Neuronal stem cell (in vitro differentiated cells): ENCODE measurements around the gene TNFRSF12A.

ENCODE experiments used
- DNase-seq: peaks from one replicate; pipeline ENCODE4 v3.0.0-alpha.2; 2013; ENCODE audit warnings: low spot score
- H2AFZ ChIP-seq: one replicate; pipeline ENCODE4 v1.6.1; 2013; ENCODE audit warnings: mild to moderate bottlenecking, low read length, inconsistent platforms
- H2AK5ac ChIP-seq: 2 replicates; pipeline ENCODE4 v1.6.1; 2013; ENCODE audit warnings: low read depth, mild to moderate bottlenecking, inconsistent platforms, low read length, moderate library complexity, mixed read lengths
- H2BK120ac ChIP-seq: 2 replicates; pipeline ENCODE4 v1.6.1; 2013; ENCODE audit warnings: low read depth, mild to moderate bottlenecking, inconsistent platforms, low read length, moderate library complexity, mixed read lengths
- H2BK12ac ChIP-seq: one replicate; pipeline ENCODE4 v1.6.1; 2013; ENCODE audit warnings: low read length, inconsistent platforms
- H2BK15ac ChIP-seq: 2 replicates; pipeline ENCODE4 v1.6.1; 2013; ENCODE audit warnings: mild to moderate bottlenecking, low read length, inconsistent platforms, mixed read lengths
- H2BK5ac ChIP-seq: one replicate; pipeline ENCODE4 v1.6.1; 2013; ENCODE audit warnings: inconsistent platforms, mild to moderate bottlenecking, low read length, moderate library complexity
- H3K14ac ChIP-seq: one replicate; pipeline ENCODE4 v1.6.1; 2013; ENCODE audit warnings: low read length, inconsistent platforms
- H3K18ac ChIP-seq: 2 replicates; pipeline ENCODE4 v1.6.1; 2013; ENCODE audit warnings: low read length, inconsistent platforms
- H3K23ac ChIP-seq: 2 replicates; pipeline ENCODE4 v1.6.1; 2013; ENCODE audit warnings: low read depth, mild to moderate bottlenecking, mixed read lengths, low read length, inconsistent platforms; ENCODE audit not compliant: poor library complexity
- H3K27ac ChIP-seq: replicated peaks from 3 replicates; pipeline ENCODE4 v1.5.1; 2013; ENCODE audit warnings: low read length, inconsistent platforms
- H3K27me3 ChIP-seq, 3 experiments: 2 replicates each; pipeline ENCODE4 v1.6.1; 2013; ENCODE audit warnings: low read length in 3 of 3, mild to moderate bottlenecking in 2 of 3, inconsistent platforms in 1 of 3, low read depth in 1 of 3, mixed read lengths in 1 of 3, moderate library complexity in 1 of 3; ENCODE audit not compliant: control insufficient read depth in 3 of 3, insufficient read depth in 3 of 3
- H3K36me3 ChIP-seq, 2 donors: replicated peaks in 1 of 2; 2 replicates each; pipeline ENCODE4 v1.6.1; 2013; ENCODE audit warnings: low read length in 2 of 2; ENCODE audit not compliant: control insufficient read depth in 2 of 2, insufficient read depth in 2 of 2
- H3K4ac ChIP-seq: 2 replicates; pipeline ENCODE4 v1.6.1; 2013; ENCODE audit warnings: inconsistent platforms, mild to moderate bottlenecking, low read length, moderate library complexity
- H3K4me1 ChIP-seq, 2 donors: 1 replicate in 1 of 2; 2 replicates in 1 of 2; pipeline ENCODE4 v1.6.1; 2013; ENCODE audit warnings: low read length in 2 of 2, low read depth in 1 of 2; ENCODE audit not compliant: control insufficient read depth in 2 of 2, insufficient read depth in 1 of 2
- H3K4me2 ChIP-seq: one replicate; pipeline ENCODE4 v1.6.1; 2013; ENCODE audit warnings: mild to moderate bottlenecking, low read length, inconsistent platforms; ENCODE audit not compliant: insufficient read depth, poor library complexity, severe bottlenecking
- H3K4me3 ChIP-seq, 2 donors: 2 replicates each; pipeline ENCODE4 v1.5.1; 2013; ENCODE audit warnings: low read length in 2 of 2, mild to moderate bottlenecking in 2 of 2, inconsistent platforms in 1 of 2, moderate library complexity in 1 of 2
- H3K79me1 ChIP-seq: one replicate; pipeline ENCODE4 v1.6.1; 2013; ENCODE audit warnings: low read depth, mild to moderate bottlenecking, inconsistent platforms, low read length, moderate library complexity
- H3K9ac ChIP-seq: one replicate; pipeline ENCODE4 v1.6.1; 2013; ENCODE audit warnings: mild to moderate bottlenecking, low read depth, low read length, inconsistent platforms; ENCODE audit not compliant: poor library complexity
- H3K9me3 ChIP-seq, 2 donors: replicated peaks in 1 of 2; 2 replicates each; pipeline versions ENCODE3 to v1.6.1; 2013; ENCODE audit warnings: low read length in 2 of 2, mild to moderate bottlenecking in 2 of 2, inconsistent platforms in 1 of 2, low read depth in 1 of 2, mixed read lengths in 1 of 2, moderate library complexity in 1 of 2; ENCODE audit not compliant: control insufficient read depth in 2 of 2, insufficient read depth in 1 of 2
- H4K8ac ChIP-seq: one replicate; pipeline ENCODE4 v1.6.1; 2013; ENCODE audit warnings: low read depth, mild to moderate bottlenecking, inconsistent platforms, low read length, moderate library complexity
- H4K91ac ChIP-seq: one replicate; pipeline ENCODE4 v1.6.1; 2013; ENCODE audit warnings: low read length, low read depth, mild to moderate bottlenecking, inconsistent platforms; ENCODE audit not compliant: poor library complexity
- WGBS, 2 donors: extraction: QIAGEN DNeasy Blood & Tissue Kit; methylation state at CpG; one replicate each; pipeline ENCODE4 v1.1.7; 2013; ENCODE audit warnings: missing lambda C conversion rate in 2 of 2, mixed read lengths in 1 of 2; ENCODE audit not compliant: insufficient read length in 2 of 2, insufficient replicate concordance in 1 of 2; ENCODE audit errors: extremely low coverage in 2 of 2; 5-methylcytosine and 5-hydroxymethylcytosine counted together

The TNFRSF12A gene

DNA sequence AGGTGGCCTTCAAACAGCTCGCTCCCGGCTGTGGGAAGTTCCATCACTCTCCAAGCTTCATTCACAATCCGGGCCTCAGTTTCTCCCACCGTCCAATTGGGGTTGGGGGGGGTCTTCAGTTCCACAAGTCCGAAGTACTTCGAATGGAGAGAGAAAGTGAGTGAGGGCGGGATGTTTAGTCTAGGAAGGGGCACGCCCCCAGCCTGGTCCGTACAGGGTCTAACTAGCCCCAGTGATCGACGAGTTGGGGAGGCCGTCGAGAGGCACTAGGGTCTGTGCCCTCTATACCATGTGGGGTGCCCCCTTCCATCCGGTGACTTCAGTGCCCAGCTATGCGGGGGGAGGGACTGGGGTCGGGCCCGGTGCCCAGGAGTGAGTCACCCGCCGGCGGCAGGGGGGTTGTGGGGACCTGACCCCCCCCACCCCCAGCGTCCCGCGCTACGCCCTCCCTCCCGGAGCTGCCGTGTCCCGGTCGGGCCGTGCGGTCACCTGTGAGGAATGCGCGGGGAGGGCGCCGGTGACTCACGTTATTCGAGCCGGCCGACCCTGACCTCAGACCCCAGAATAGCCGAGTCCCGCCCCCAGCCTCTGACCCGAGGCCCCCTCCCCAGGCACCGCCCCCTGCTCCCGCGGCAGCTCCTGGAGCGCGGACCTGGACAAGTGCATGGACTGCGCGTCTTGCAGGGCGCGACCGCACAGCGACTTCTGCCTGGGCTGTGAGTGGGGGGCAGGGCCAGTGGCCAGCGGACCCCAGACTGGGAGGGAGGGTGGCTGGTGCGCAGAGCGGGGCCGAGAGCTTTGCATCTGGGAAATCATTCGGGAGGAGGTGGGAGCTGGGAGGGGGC, 658 bp downstream of the TNFRSF12A start:
- Histone ChIP-seq H2AK5ac (peak overlapping the region; percentile 81), H3K4ac (no peak overlapping the region), H3K9me3 (no peaks in the 10 kb centered on the region), H3K9ac (peak overlapping the region; percentile 91), H3K18ac (peak overlapping the region; percentile 98), H3K4me1 (peaks cover 25 to 29% of the 10 kb centered on the region in 2 donors), H2AFZ (peak overlapping the region; percentile 93), H2BK12ac (peak overlapping the region; percentile 90), H3K79me1 (peaks cover 9% of the 10 kb centered on the region), H3K4me3 (peak overlapping the region; percentile 51 to 91), H3K27me3 (peaks cover 0 to 15% (median 9%) of the 10 kb centered on the region in 3 experiments), H3K27ac (peak overlapping the region; percentile 92), H2BK5ac (peak overlapping the region; percentile 82), H3K14ac (peak overlapping the region; percentile 89), H2BK120ac (no peak overlapping the region), H3K23ac (peak overlapping the region; percentile 97), H4K8ac (no peak overlapping the region), H3K4me2 (peak overlapping the region; percentile 100), H4K91ac (no peak overlapping the region), H3K36me3 (peaks cover 0 to 5% of the 10 kb centered on the region in 2 donors), H2BK15ac (peak overlapping the region; percentile 96)
- no CpG with 5 or more reads among the region's 57 CpGs for WGBS, 2 donors
- DNase-seq: peak; percentile 64

DNA sequence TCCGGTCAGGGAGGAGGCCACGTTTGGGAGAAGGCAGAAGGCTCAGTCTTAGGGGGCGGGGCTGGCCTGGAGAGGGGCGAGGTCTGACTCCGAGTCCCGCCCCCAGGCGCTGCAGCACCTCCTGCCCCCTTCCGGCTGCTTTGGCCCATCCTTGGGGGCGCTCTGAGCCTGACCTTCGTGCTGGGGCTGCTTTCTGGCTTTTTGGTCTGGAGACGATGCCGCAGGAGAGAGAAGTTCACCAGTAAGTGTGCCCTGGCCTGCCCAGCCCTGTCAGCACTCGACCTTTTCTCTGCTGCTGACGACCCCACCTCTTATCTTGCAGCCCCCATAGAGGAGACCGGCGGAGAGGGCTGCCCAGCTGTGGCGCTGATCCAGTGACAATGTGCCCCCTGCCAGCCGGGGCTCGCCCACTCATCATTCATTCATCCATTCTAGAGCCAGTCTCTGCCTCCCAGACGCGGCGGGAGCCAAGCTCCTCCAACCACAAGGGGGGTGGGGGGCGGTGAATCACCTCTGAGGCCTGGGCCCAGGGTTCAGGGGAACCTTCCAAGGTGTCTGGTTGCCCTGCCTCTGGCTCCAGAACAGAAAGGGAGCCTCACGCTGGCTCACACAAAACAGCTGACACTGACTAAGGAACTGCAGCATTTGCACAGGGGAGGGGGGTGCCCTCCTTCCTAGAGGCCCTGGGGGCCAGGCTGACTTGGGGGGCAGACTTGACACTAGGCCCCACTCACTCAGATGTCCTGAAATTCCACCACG, 1.5 kb downstream of the TNFRSF12A start:
- Histone ChIP-seq H3K4me1 (peaks cover 25 to 29% of the 10 kb centered on the region in 2 donors), H2AFZ (peak overlapping the region; percentile 93), H3K23ac (peak overlapping the region; percentile 97), H2BK5ac (peak overlapping the region; percentile 82), H3K9me3 (no peaks in the 10 kb centered on the region), H3K79me1 (peaks cover 9% of the 10 kb centered on the region), H3K18ac (peak overlapping the region; percentile 98), H3K4me3 (peak overlapping the region; percentile 51 to 91), H2BK15ac (peak overlapping the region; percentile 96), H2BK12ac (peak overlapping the region; percentile 100), H3K27ac (peak overlapping the region; percentile 92), H3K9ac (peak overlapping the region; percentile 91), H3K36me3 (peaks cover 5 to 13% of the 10 kb centered on the region in 2 donors), H3K4ac (peak overlapping the region; percentile 9), H3K4me2 (peak overlapping the region; percentile 100), H3K27me3 (peaks cover 0 to 13% (median 5%) of the 10 kb centered on the region in 3 experiments), H2BK120ac (peak overlapping the region; percentile 90), H4K91ac (no peak overlapping the region), H2AK5ac (peak overlapping the region; percentile 81), H4K8ac (no peak overlapping the region), H3K14ac (peak overlapping the region; percentile 89)
- DNase-seq: peak; percentile 89
- WGBS, 2 donors: no CpG with 5 or more reads among the region's 25 CpGs

DNA sequence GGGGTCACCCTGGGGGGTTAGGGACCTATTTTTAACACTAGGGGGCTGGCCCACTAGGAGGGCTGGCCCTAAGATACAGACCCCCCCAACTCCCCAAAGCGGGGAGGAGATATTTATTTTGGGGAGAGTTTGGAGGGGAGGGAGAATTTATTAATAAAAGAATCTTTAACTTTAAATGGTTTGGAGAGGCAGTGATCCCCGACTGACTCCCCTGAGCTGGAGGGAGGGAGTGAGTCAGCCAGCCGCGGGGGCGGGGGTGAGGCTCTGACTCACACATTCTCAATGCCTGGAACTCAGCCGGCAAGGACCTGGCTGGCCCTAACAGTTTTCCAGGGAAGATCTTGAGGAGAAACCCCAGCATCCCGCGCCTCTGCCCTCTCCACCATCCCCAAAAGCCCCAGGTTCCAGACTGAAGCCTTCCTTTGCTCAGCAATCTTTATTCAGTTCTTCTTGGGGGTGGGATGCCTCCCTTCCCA, 2.1 kb downstream of the TNFRSF12A start:
- peak; percentile 73 for DNase-seq
- H3K18ac ChIP-seq: peak overlapping the region; percentile 98
- no peaks in the 10 kb centered on the region for H3K9me3 ChIP-seq
- peak overlapping the region; percentile 92 for H3K27ac ChIP-seq
- peaks cover 9 to 19% of the 10 kb centered on the region in 2 donors for H3K36me3 ChIP-seq
- H3K79me1 ChIP-seq: peaks cover 8% of the 10 kb centered on the region
- H2BK15ac ChIP-seq: no peak overlapping the region
- H4K91ac ChIP-seq: no peak overlapping the region
- H3K4me1 ChIP-seq: peaks cover 25% of the 10 kb centered on the region in 2 donors
- H3K4ac ChIP-seq: no peak overlapping the region
- peaks cover 0 to 8% (median under 1%) of the 10 kb centered on the region in 3 experiments for H3K27me3 ChIP-seq
- H3K9ac ChIP-seq: peak overlapping the region; percentile 86
- H3K23ac ChIP-seq: no peak overlapping the region
- peak overlapping the region; percentile 90 for H2BK120ac ChIP-seq
- H2BK5ac ChIP-seq: peak overlapping the region; percentile 82
- H3K14ac ChIP-seq: no peak overlapping the region
- no CpG with 5 or more reads among the region's 8 CpGs for WGBS, 2 donors
- peak overlapping the region; percentile 100 for H2BK12ac ChIP-seq
- H4K8ac ChIP-seq: no peak overlapping the region
- no peak overlapping the region for H2AK5ac ChIP-seq
- H2AFZ ChIP-seq: no peak overlapping the region
- H3K4me2 ChIP-seq: peak overlapping the region; percentile 100
- H3K4me3 ChIP-seq: peak overlapping the region; percentile 51 to 91
